GM12864 (cell line): ENCODE results near the gene DNAJC6.
A peak's percentile ranks its signal among the peaks of the same experiment; 100 is the strongest.

Experiments
- DNase-seq: peaks from one replicate; pipeline ENCODE4 v3.0.0-alpha.2; 2011; ENCODE audit warnings: low read depth
- H3K4me3 ChIP-seq: 2 replicates; pipeline ENCODE4 v1.5.1; 2011; ENCODE audit warnings: mild to moderate bottlenecking, low read depth, low read length, control low read depth
- CTCF ChIP-seq: IDR thresholded peaks from 2 replicates; pipeline ENCODE4 v1.5.1; 2011; ENCODE audit warnings: low read depth, mild to moderate bottlenecking, moderate library complexity, low read length, control low read depth, inconsistent platforms; ENCODE audit errors: missing control alignments

DNAJC6 gene

GRCh38 chr1:65420590-65421350 is 111.4 kb downstream of the DNAJC6 start, which contains the start of the genes LEPR and LEPROT:
LEPR (plus strand) TSS chr1:65420668; CDS start chr1:65565566, 144,898 bp downstream.
LEPROT (plus strand) TSS chr1:65420668; CDS start chr1:65420725, 57 bp downstream.
- H3K4me3 ChIP-seq, result peak within 1 kb of the TSS; percentile 99
- no peak for DNase-seq
- TF ChIP-seq CTCF, result no peak

GRCh38 chr1:65421351-65422025 is 112.1 kb downstream of the DNAJC6 start:
- no peak for TF ChIP-seq CTCF
- no peak for DNase-seq

GRCh38 chr1:65422241-65423203 is 113.2 kb downstream of the DNAJC6 start:
- no peak for TF ChIP-seq CTCF
- DNase-seq, result no peak
- no peak overlapping the region; the same call in 1 of the 2 replicates for H3K4me3 ChIP-seq

More at GRCh38 chr1:65421351-65422025, 112.1 kb downstream of the DNAJC6 start:
- H3K4me3 ChIP-seq, result peak overlapping the region; percentile 99

GRCh38 chr1:65423884-65424572 is 114.7 kb downstream of the DNAJC6 start:
- H3K4me3 ChIP-seq, result no peak overlapping the region
- peak; percentile 25 for DNase-seq
- TF ChIP-seq CTCF, result no peak

- no peak for DNase-seq
- H3K4me3 ChIP-seq, result no peak overlapping the region
- no peak for TF ChIP-seq CTCF
These were observed 115.2 kb downstream of the DNAJC6 start for GRCh38 chr1:65424573-65424889.

- H3K4me3 ChIP-seq, result no peak overlapping the region
- no peak for DNase-seq
- TF ChIP-seq CTCF, result no peak
These were observed 115.7 kb downstream of the DNAJC6 start for GRCh38 chr1:65425006-65425405.
